HepG2 (cell line): ENCODE data around the gene GRB10. TPM values are rescaled to one million over a fixed set of nuclear protein-coding genes. Genes with fewer than 3 reads are reported as not detected.

Experiments
- ATAC-seq: fragments of 200-7000 bp; cut with Tn5 transposase; 3 replicates; pipeline ENCODE4 v1.9.1; 2020; ENCODE audit warnings: mild to moderate bottlenecking, moderate library complexity
- BruUV-seq: library from RNA; stranded (reverse); fragments of 400-500 nt; replicated peaks from 2 replicates; lab custom pipeline; 2021; lab: Mats Ljungman, UMichigan
- CTCF ChIA-PET: fragments of 300-600 bp; formaldehyde crosslinking; extraction: SDS; loops from one replicate; lab custom pipeline; 2021; ENCODE audit warnings: low total read pairs, inconsistent platforms, low intra/inter-chr PET ratio; lab: Yijun Ruan, JAX
- POLR2A ChIA-PET: fragments of 350-600 bp; sonication (Branson Sonifier 250); formaldehyde crosslinking; loops from one replicate; lab custom pipeline; 2020; ENCODE audit warnings: antibody characterized with exemption, inconsistent platforms; lab: Yijun Ruan, JAX
- DNase-seq: peaks from one replicate; pipeline ENCODE4 v3.0.0-alpha.2; 2015; ENCODE audit warnings: low spot score
- FAIRE-seq: peaks from 3 replicates; lab custom pipeline; 2011; peaks lifted over from hg19 to GRCh38; lab: Jason Lieb, UNC
- H2AFZ ChIP-seq: one replicate; pipeline ENCODE4 v1.6.1; 2011; ENCODE audit warnings: low read length, inconsistent platforms
- H3K27ac ChIP-seq: fragments of 300-600 bp; 3 replicates; pipeline ENCODE4 v1.8.0; 2011; ENCODE audit warnings: mixed run types, mild to moderate bottlenecking, mixed read lengths, low read length, inconsistent platforms; ENCODE audit not compliant: insufficient read depth; ENCODE audit errors: extremely low read length
- H3K27me3 ChIP-seq, 2 experiments: fragments of 200-600 bp in 1 of 2; 2 replicates in 1 of 2; 3 replicates in 1 of 2; pipeline versions ENCODE4 v1.6.0 to v1.8.0; 2011; ENCODE audit warnings: low read length in 2 of 2, mild to moderate bottlenecking in 2 of 2, moderate library complexity in 2 of 2, inconsistent platforms in 1 of 2; ENCODE audit not compliant: insufficient read depth in 2 of 2, control insufficient read depth in 1 of 2
- H3K36me3 ChIP-seq, 2 experiments: fragments of 200-600 bp in 1 of 2; replicated peaks in 1 of 2; 2 replicates in 1 of 2; 3 replicates in 1 of 2; pipeline versions ENCODE4 v1.5.1 to v1.8.0; 2011; ENCODE audit warnings: low read length in 2 of 2, inconsistent platforms in 1 of 2; ENCODE audit not compliant: insufficient read depth in 2 of 2, control insufficient read depth in 1 of 2
- H3K4me1 ChIP-seq: 2 replicates; pipeline ENCODE4 v1.5.1; 2012; ENCODE audit warnings: low read length, inconsistent platforms; ENCODE audit not compliant: insufficient read depth
- H3K4me2 ChIP-seq: 2 replicates; pipeline ENCODE4 v1.6.0; 2011; ENCODE audit warnings: low read depth, low read length, inconsistent platforms
- H3K4me3 ChIP-seq, 3 experiments: fragments of 200-600 bp in 1 of 3; sonication (generic), shearing (Covaris generic) in 1 of 3; replicated peaks in 1 of 3; 2 replicates each; pipeline ENCODE4 v1.5.1; 2011 to 2016; ENCODE audit warnings: low read length in 3 of 3, inconsistent platforms in 2 of 3, low read depth in 2 of 3, mild to moderate bottlenecking in 2 of 3, control low read depth in 1 of 3, mixed read lengths in 1 of 3; ENCODE audit not compliant: insufficient read depth in 1 of 3
- H3K79me2 ChIP-seq: one replicate; pipeline ENCODE4 v1.6.1; 2011; ENCODE audit warnings: low read length, inconsistent platforms; ENCODE audit not compliant: insufficient read depth
- H3K9ac ChIP-seq: 2 replicates; pipeline ENCODE4 v1.6.0; 2011; ENCODE audit warnings: mild to moderate bottlenecking, low read depth, low read length, inconsistent platforms; ENCODE audit not compliant: insufficient read depth
- H3K9me3 ChIP-seq: 2 replicates; pipeline ENCODE4 v1.5.1; 2012; ENCODE audit warnings: mild to moderate bottlenecking, low read length
- H4K20me1 ChIP-seq: 2 replicates; pipeline ENCODE4 v1.6.0; 2011; ENCODE audit warnings: inconsistent platforms, mild to moderate bottlenecking, low read length, moderate library complexity; ENCODE audit not compliant: insufficient read depth
- EHMT2 ChIP-seq: fragments of 200-600 bp; sonication (generic); IDR thresholded peaks from 2 replicates; pipeline ENCODE4 v1.7.0; 2017; ENCODE audit warnings: antibody characterized with exemption, low read depth, low read length, borderline replicate concordance
- FOXC1 ChIP-seq: sonication (generic); formaldehyde crosslinking; IDR thresholded peaks from 2 replicates; pipeline ENCODE4 v1.8.0; 2022; ENCODE audit warnings: mild to moderate bottlenecking, missing genetic modification reagents, borderline replicate concordance
- KLF12 ChIP-seq: sonication (generic); formaldehyde crosslinking; IDR thresholded peaks from 2 replicates; pipeline ENCODE4 v1.4.0; 2020; ENCODE audit warnings: missing genetic modification reagents, borderline replicate concordance
- ZBED4 ChIP-seq: sonication (generic); formaldehyde crosslinking; IDR thresholded peaks from 2 replicates; pipeline ENCODE4 v1.4.0; 2020; ENCODE audit warnings: missing genetic modification reagents, borderline replicate concordance
- ZNF317 ChIP-seq: sonication (generic); formaldehyde crosslinking; IDR thresholded peaks from 2 replicates; pipeline ENCODE4 v1.5.0; 2020; ENCODE audit warnings: mild to moderate bottlenecking, missing genetic modification reagents
- ZNF609 ChIP-seq: sonication (generic); formaldehyde crosslinking; IDR thresholded peaks from 2 replicates; pipeline ENCODE4 v1.4.0; 2020; ENCODE audit warnings: mild to moderate bottlenecking, missing genetic modification reagents, borderline replicate concordance
- WGBS: methylation state at CpG from one replicate; pipeline ENCODE4 v1.1.6; 2017; ENCODE audit warnings: low lambda C conversion rate; 5-methylcytosine and 5-hydroxymethylcytosine counted together
- in situ Hi-C: cut with HindIII; loops from 2 replicates; pipeline ENCODE4 v1.10.0; 2017; ENCODE audit warnings: low pct_unique_long_range_greater_than_20kb; ENCODE audit not compliant: extremely low pct_ligation_motif_present
- intact Hi-C: fragments of 100-400 bp; cut with micrococcal nuclease; formaldehyde crosslinking; loops from one replicate; pipeline ENCODE4 v1.10.0; 2022; ENCODE audit not compliant: unreplicated experiment
- polyA plus RNA-seq, 8 experiments: library from polyadenylated mRNA; depleted of rRNA in 3 of 8; stranded (reverse) in 7 of 8; unstranded in 1 of 8; fragments of >200 nt; fragmentation: Illumina TruSeq in 4 of 8; extraction: Trizol in 4 of 8; gene quantifications; 2 replicates each; pipeline versions ENCODE4 v1.2.1 to v1.2.3, GENCODE V29; 2011 to 2016; ENCODE audit warnings: low read depth in 4 of 8, missing spikeins in 1 of 8, mixed read lengths in 1 of 8; ENCODE audit not compliant: insufficient read depth in 1 of 8
- total RNA-seq, 5 experiments: library from RNA; depleted of rRNA; stranded (reverse); fragments of >200 nt; fragmentation: Illumina TruSeq; extraction: Trizol; gene quantifications; 2 replicates each; pipeline ENCODE4 v1.2.3, GENCODE V29; 2016; ENCODE audit warnings: low read depth in 1 of 5

Gene GRB10
- total and polyA plus RNA-seq, 2 of the 13 experiments (the other 11 are each of a cell fraction or from before 2014, with no cell fraction given) = 4.0 to 6.8 TPM

- DNase-seq (no peak), FAIRE-seq (no peak), ATAC-seq (no peak)
- H3K4me3 ChIP-seq = no peak overlapping the region
- no peak overlapping the region for H3K27ac ChIP-seq
- WGBS = 73% methylated on average over 4 of the region's 8 CpGs
- no peaks in the 10 kb centered on the region for H4K20me1 ChIP-seq
- CTCF ChIA-PET = no interaction called here
- TF ChIP-seq ZBED4 (CRISPR knock-in tag) (no peak), ZNF317 (CRISPR knock-in tag) (no peak), EHMT2 (no peak), KLF12 (CRISPR knock-in tag) (no peak), ZNF609 (CRISPR knock-in tag) (no peak), FOXC1 (no peak)
- no peak overlapping the region for H2AFZ ChIP-seq
- intact Hi-C loops = no loop called here
- H3K79me2 ChIP-seq = no peaks in the 10 kb centered on the region
- POLR2A ChIA-PET = no interaction called here
- H3K9ac ChIP-seq = no peak overlapping the region
- in situ Hi-C loops = no loop called here
- peaks cover 3% of the 10 kb centered on the region; the same call in 1 of the 2 replicates for H3K4me1 ChIP-seq
- no peaks in the 10 kb centered on the region for H3K36me3 ChIP-seq
- H3K9me3 ChIP-seq = no peaks in the 10 kb centered on the region
- no TSS peak for BruUV-seq
- no peaks in the 10 kb centered on the region for H3K27me3 ChIP-seq
- H3K4me2 ChIP-seq = no peak overlapping the region
Measured at GRCh38 chr7:50621206-50621605, 161.5 kb downstream of the GRB10 start.
